GM11168 (cell line): Measurements from ENCODE around the gene FAM53A.
"Not testable (repeated sequence)": the region's sequence is repeated elsewhere in the genome, so short reads cannot be mapped to it uniquely, and the experiment has no call there.

ENCODE experiments used
- in situ Hi-C: fragments of 300-500 bp; cut with MboI; formaldehyde crosslinking; loops from one replicate; pipeline ENCODE4 v1.12.0; 2022; ENCODE audit warnings: low sequenced_read_pairs; ENCODE audit not compliant: unreplicated experiment

FAM53A gene

GRCh38 chr4:1642196-1642951, 41.7 kb downstream of the FAM53A start:
- in situ Hi-C loops = no loop called here

- in situ Hi-C loops = no loop called here
Observed at GRCh38 chr4:1641671-1642070, 42.4 kb downstream of the FAM53A start.

GRCh38 chr4:1640716-1641503, 43.2 kb downstream of the FAM53A start:
- in situ Hi-C loops = not testable (repeated sequence)

GRCh38 chr4:1640190-1640589, 43.9 kb downstream of the FAM53A start:
- in situ Hi-C loops = no loop called here

GRCh38 chr4:1639299-1639868, 44.7 kb downstream of the FAM53A start:
- in situ Hi-C loops = no loop called here

- in situ Hi-C loops = no loop called here
Observed at GRCh38 chr4:1638873-1639272, 45.2 kb downstream of the FAM53A start.

GRCh38 chr4:1638272-1638598, 45.9 kb downstream of the FAM53A start:
- in situ Hi-C loops = no loop called here

- in situ Hi-C loops = no loop called here
Observed at GRCh38 chr4:1637580-1638271, 46.4 kb downstream of the FAM53A start.

GRCh38 chr4:1636490-1637211, 47.5 kb downstream of the FAM53A start:
- in situ Hi-C loops = no loop called here

- in situ Hi-C loops = no loop called here
Observed at GRCh38 chr4:1635464-1635863, 48.6 kb downstream of the FAM53A start.

- in situ Hi-C loops = no loop called here
Observed at GRCh38 chr4:1633993-1634392, 50.1 kb downstream of the FAM53A start.

GRCh38 chr4:1632109-1633104, 51.7 kb downstream of the FAM53A start:
- in situ Hi-C loops = no loop called here

- in situ Hi-C loops = no loop called here
Observed at GRCh38 chr4:1631136-1631535, 53.0 kb downstream of the FAM53A start.

GRCh38 chr4:1630266-1630665, 53.8 kb downstream of the FAM53A start:
- in situ Hi-C loops = no loop called here

- in situ Hi-C loops = no loop called here
Observed at GRCh38 chr4:1629699-1630083, 54.4 kb downstream of the FAM53A start.

- in situ Hi-C loops = no loop called here
Observed at GRCh38 chr4:1628892-1629698, 55.0 kb downstream of the FAM53A start.

- in situ Hi-C loops = no loop called here
Observed at GRCh38 chr4:1627417-1628313, 56.4 kb downstream of the FAM53A start.
